SK-N-SH (cell line): ENCODE measurements around the gene GOLPH3. TPM values are rescaled to one million over a fixed set of nuclear protein-coding genes. Genes with fewer than 3 reads are reported as not detected.
A peak's percentile ranks its signal among the peaks of the same experiment; 100 is the strongest.

ENCODE experiments used
- CTCF ChIA-PET: fragments of 300-600, 350-600 bp; formaldehyde crosslinking; extraction: SDS; loops from one replicate; lab custom pipeline; 2021; lab: Yijun Ruan, JAX
- POLR2A ChIA-PET: fragments of 350-600 bp; sonication (Branson Sonifier 250); formaldehyde crosslinking; extraction: SDS; loops from one replicate; lab custom pipeline; 2020; ENCODE audit warnings: antibody characterized with exemption, inconsistent platforms; lab: Yijun Ruan, JAX
- DNase-seq: peaks from one replicate; pipeline ENCODE4 v3.0.0; 2012
- H2AFZ ChIP-seq: fragments of 200-600 bp; sonication (generic); 2 replicates; pipeline ENCODE4 v1.8.1; 2016; ENCODE audit warnings: antibody characterized with exemption, mild to moderate bottlenecking, low read depth
- H3F3A ChIP-seq: fragments of 200-600 bp; sonication (generic); replicated peaks from 2 replicates; pipeline ENCODE3; 2016; ENCODE audit warnings: antibody characterized with exemption, mild to moderate bottlenecking; ENCODE audit not compliant: insufficient read depth
- H3K27ac ChIP-seq, 2 experiments: fragments of 200-500 bp in 1 of 2; fragments of 200-600 bp in 1 of 2; sonication (Bioruptor generic) in 1 of 2; sonication (generic), shearing (Covaris generic) in 1 of 2; 2 replicates each; pipeline versions ENCODE4 v1.5.1 to v1.6.1; 2014 to 2016; ENCODE audit warnings: low read depth in 2 of 2, inconsistent platforms in 1 of 2, low read length in 1 of 2, mild to moderate bottlenecking in 1 of 2, mixed read lengths in 1 of 2
- H3K27me3 ChIP-seq: fragments of 200-600 bp; sonication (generic), shearing (Covaris generic); 2 replicates; pipeline ENCODE4 v1.6.1; 2016; ENCODE audit warnings: mixed run types; ENCODE audit not compliant: insufficient read depth
- H3K36me3 ChIP-seq, 2 experiments: fragments of 200-500 bp in 1 of 2; fragments of 200-600 bp in 1 of 2; sonication (Bioruptor generic) in 1 of 2; sonication (generic) in 1 of 2; replicated peaks in 1 of 2; 2 replicates each; pipeline versions ENCODE3 to v1.5.1; 2014 to 2016; ENCODE audit warnings: low read length in 1 of 2, mild to moderate bottlenecking in 1 of 2; ENCODE audit not compliant: insufficient read depth in 2 of 2, control insufficient read depth in 1 of 2
- H3K4me1 ChIP-seq, 2 experiments: fragments of 200-500 bp in 1 of 2; fragments of 200-600 bp in 1 of 2; sonication (Bioruptor generic) in 1 of 2; sonication (generic), shearing (Covaris generic) in 1 of 2; 2 replicates each; pipeline versions ENCODE4 v1.5.1 to v1.6.1; 2014 to 2016; ENCODE audit warnings: low read depth in 1 of 2, low read length in 1 of 2, mixed run types in 1 of 2; ENCODE audit not compliant: insufficient read depth in 2 of 2, control insufficient read depth in 1 of 2
- H3K4me2 ChIP-seq: fragments of 200-600 bp; sonication (generic), shearing (Covaris generic); 2 replicates; pipeline ENCODE4 v1.6.1; 2017; ENCODE audit warnings: mixed run types
- H3K4me3 ChIP-seq, 2 experiments: fragments of 200-500 bp in 1 of 2; fragments of 200-600 bp in 1 of 2; sonication (Bioruptor generic) in 1 of 2; sonication (generic), shearing (Covaris generic) in 1 of 2; 2 replicates each; pipeline versions ENCODE4 v1.5.1 to v1.8.1; 2014 to 2016; ENCODE audit warnings: low read depth in 2 of 2, inconsistent platforms in 1 of 2, low read length in 1 of 2, mild to moderate bottlenecking in 1 of 2, mixed read lengths in 1 of 2, moderate library complexity in 1 of 2
- H3K79me2 ChIP-seq: fragments of 200-600 bp; sonication (generic); 2 replicates; pipeline ENCODE4 v1.8.1; 2017; ENCODE audit warnings: mild to moderate bottlenecking; ENCODE audit not compliant: insufficient read depth
- H3K9ac ChIP-seq: fragments of 200-600 bp; sonication (generic); 2 replicates; pipeline ENCODE4 v1.6.1; 2017; ENCODE audit warnings: mixed run types
- H3K9me2 ChIP-seq: fragments of 200-600 bp; sonication (generic); 2 replicates; pipeline ENCODE4 v1.6.1; 2017; ENCODE audit warnings: mixed run types
- H3K9me3 ChIP-seq: fragments of 200-600 bp; sonication (generic); 2 replicates; pipeline ENCODE4 v1.6.1; 2017; ENCODE audit warnings: mixed run types, mild to moderate bottlenecking, moderate library complexity
- H4K20me1 ChIP-seq: fragments of 200-600 bp; sonication (generic); 2 replicates; pipeline ENCODE4 v1.6.1; 2017; ENCODE audit warnings: mild to moderate bottlenecking, mixed run types; ENCODE audit not compliant: insufficient read depth
- EP300 ChIP-seq, 2 experiments: IDR thresholded peaks; 2 replicates each; pipeline versions ENCODE4 v1.4.0 to v1.6.1; 2012; ENCODE audit warnings: borderline replicate concordance in 1 of 2, low read depth in 1 of 2, low read length in 1 of 2
- FOSL2 ChIP-seq: IDR thresholded peaks from 2 replicates; pipeline ENCODE4 v1.4.0; 2012; ENCODE audit warnings: low read depth, mild to moderate bottlenecking, moderate library complexity, borderline replicate concordance
- RAD21 ChIP-seq: IDR thresholded peaks from 2 replicates; pipeline ENCODE4 v1.6.1; 2012; ENCODE audit warnings: mild to moderate bottlenecking, low read length
- RCOR1 ChIP-seq: fragments of 150-350 bp; IDR thresholded peaks from 2 replicates; pipeline ENCODE4 v1.6.1; 2017; ENCODE audit warnings: antibody characterized with exemption, low read length
- RFX5 ChIP-seq: IDR thresholded peaks from 2 replicates; pipeline ENCODE4 v1.6.1; 2012; ENCODE audit warnings: mild to moderate bottlenecking, improper control_type of control experiment, low read length
- RXRA ChIP-seq: IDR thresholded peaks from 2 replicates; pipeline ENCODE4 v1.4.0; 2012; ENCODE audit warnings: low read depth, mild to moderate bottlenecking, borderline replicate concordance
- SMC3 ChIP-seq: IDR thresholded peaks from 2 replicates; pipeline ENCODE4 v1.6.1; 2012; ENCODE audit warnings: low read depth, low read length, improper control_type of control experiment
- TCF12 ChIP-seq: IDR thresholded peaks from 2 replicates; pipeline ENCODE4 v1.4.0; 2012
- YY1 ChIP-seq: IDR thresholded peaks from 2 replicates; pipeline ENCODE4 v1.4.0; 2012; ENCODE audit warnings: low read depth, mild to moderate bottlenecking
- WGBS: methylation state at CpG from one replicate; pipeline ENCODE4 v1.1.6; 2017; ENCODE audit warnings: low lambda C conversion rate; 5-methylcytosine and 5-hydroxymethylcytosine counted together
- polyA plus RNA-seq, 3 experiments: library from polyadenylated mRNA; depleted of rRNA; stranded (reverse); fragments of >200 nt; gene quantifications; 2 replicates each; pipeline ENCODE4 v1.2.3, GENCODE V29; 2012
- TF ChIP-seq, protein P1 (sequence below): fragments of 200-600 bp; sonication (generic); IDR thresholded peaks from 2 replicates; pipeline ENCODE4 v1.6.1; 2017; ENCODE audit warnings: antibody characterized with exemption, mild to moderate bottlenecking, moderate library complexity
- TF ChIP-seq, protein P2 (sequence below): IDR thresholded peaks from 2 replicates; pipeline ENCODE4 v1.4.0; 2012; ENCODE audit warnings: low read depth
- TF ChIP-seq, protein P3 (sequence below): IDR thresholded peaks from 2 replicates; pipeline ENCODE4 v1.4.0; 2012; ENCODE audit warnings: low read depth, borderline replicate concordance
- TF ChIP-seq, protein P4 (sequence below): fragments of 150-350 bp; IDR thresholded peaks from 2 replicates; pipeline ENCODE4 v1.6.1; 2016; ENCODE audit warnings: mild to moderate bottlenecking, low read depth, low read length

The GOLPH3 gene
- polyA plus RNA-seq, 1 of the 3 experiments (the other 2 are of a cell fraction), result 25.5 TPM

DNA sequence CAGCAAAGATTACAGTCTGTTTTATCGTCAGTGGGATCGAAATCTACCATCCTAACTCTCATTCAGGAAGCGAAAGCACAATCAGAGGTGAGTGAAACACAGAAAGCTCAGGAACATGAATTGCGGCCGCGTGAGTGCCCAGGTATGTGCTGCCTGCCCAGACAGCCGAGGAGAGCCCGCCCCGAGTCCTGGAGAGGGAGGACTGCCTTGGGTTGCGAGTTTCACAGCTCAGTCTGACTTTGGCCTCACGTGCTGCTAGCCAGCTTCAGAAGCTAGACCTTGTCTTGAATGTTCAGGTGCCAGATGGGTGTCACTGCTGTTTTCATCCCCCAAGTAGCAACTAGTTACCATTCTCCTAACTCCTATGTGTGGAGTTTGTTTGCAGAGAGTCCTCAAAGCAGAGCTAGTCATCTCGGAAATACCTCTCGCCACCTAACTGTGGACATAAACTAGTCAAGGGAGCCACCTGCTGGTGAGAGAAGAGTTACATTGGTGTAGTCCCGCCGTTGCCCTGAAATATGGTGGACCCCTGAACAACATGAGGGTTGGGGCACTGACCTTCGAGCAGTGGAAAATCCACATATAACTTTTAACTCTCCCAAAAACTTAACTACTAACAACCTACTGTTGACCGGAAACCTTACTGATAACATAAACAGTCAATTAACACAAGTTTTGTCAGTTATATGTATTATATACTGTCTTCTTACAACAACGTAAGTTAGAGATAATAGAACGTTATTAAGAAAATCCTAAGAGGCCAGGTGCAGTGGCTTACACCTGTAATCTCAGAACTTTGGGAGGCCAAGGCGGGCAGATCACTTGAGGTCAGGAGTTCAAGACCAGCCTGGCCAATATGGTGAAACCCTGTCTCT, 80.9 kb downstream of the GOLPH3 start:
- Histone ChIP-seq H3K79me2 (no peaks in the 10 kb centered on the region), H3K9me3 (no peaks in the 10 kb centered on the region), H3K36me3 (peaks cover 5 to 11% of the 10 kb centered on the region in 2 experiments), H4K20me1 (no peaks in the 10 kb centered on the region), H3K4me2 (no peak overlapping the region), H3K27me3 (no peaks in the 10 kb centered on the region), H2AFZ (0 out of 2 replicates have a peak overlapping the region, but pooled peaks have one; percentile 21), H3K4me3 (peak overlapping the region in 1 of 2 experiments; percentile 50; a peak in 1 of 4 replicates), H3K9me2 (no peaks in the 10 kb centered on the region), H3K9ac (no peak overlapping the region), H3K4me1 (peaks cover 0 to 4% of the 10 kb centered on the region in 2 experiments; a peak in 1 of 4 replicates), H3K27ac (no peak overlapping the region), H3F3A (peaks cover 4% of the 10 kb centered on the region)
- ChIA-PET POLR2A (no interaction called here), CTCF (interaction anchor here (0.5 to 5.0 kb wide), 55 partner anchors 9 to 561 kb away, joined by 3 to 58 read pairs (median 4); partner anchors contain the start of genes C5orf22 and DROSHA)
- TF ChIP-seq RAD21, result peak; percentile 89
- no peak for TF ChIP-seq EP300 (IDR thresholded peaks at IDR 0.05; ENCODE audit: borderline replicate concordance in 1 of 2, low read depth in 1 of 2, low read length in 1 of 2)
- TF ChIP-seq RFX5, result no peak
- TF ChIP-seq RXRA, result no peak
- TF ChIP-seq, protein P1, sequence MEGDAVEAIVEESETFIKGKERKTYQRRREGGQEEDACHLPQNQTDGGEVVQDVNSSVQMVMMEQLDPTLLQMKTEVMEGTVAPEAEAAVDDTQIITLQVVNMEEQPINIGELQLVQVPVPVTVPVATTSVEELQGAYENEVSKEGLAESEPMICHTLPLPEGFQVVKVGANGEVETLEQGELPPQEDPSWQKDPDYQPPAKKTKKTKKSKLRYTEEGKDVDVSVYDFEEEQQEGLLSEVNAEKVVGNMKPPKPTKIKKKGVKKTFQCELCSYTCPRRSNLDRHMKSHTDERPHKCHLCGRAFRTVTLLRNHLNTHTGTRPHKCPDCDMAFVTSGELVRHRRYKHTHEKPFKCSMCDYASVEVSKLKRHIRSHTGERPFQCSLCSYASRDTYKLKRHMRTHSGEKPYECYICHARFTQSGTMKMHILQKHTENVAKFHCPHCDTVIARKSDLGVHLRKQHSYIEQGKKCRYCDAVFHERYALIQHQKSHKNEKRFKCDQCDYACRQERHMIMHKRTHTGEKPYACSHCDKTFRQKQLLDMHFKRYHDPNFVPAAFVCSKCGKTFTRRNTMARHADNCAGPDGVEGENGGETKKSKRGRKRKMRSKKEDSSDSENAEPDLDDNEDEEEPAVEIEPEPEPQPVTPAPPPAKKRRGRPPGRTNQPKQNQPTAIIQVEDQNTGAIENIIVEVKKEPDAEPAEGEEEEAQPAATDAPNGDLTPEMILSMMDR, result peak; percentile 77
- peak; percentile 76 for TF ChIP-seq SMC3
- TF ChIP-seq RCOR1, result 0 out of 2 replicates have a peak, but pooled peaks have one; percentile 19
- peak; percentile 81 for DNase-seq
- 61% methylated on average over 20 of the region's 20 CpGs for WGBS

DNA sequence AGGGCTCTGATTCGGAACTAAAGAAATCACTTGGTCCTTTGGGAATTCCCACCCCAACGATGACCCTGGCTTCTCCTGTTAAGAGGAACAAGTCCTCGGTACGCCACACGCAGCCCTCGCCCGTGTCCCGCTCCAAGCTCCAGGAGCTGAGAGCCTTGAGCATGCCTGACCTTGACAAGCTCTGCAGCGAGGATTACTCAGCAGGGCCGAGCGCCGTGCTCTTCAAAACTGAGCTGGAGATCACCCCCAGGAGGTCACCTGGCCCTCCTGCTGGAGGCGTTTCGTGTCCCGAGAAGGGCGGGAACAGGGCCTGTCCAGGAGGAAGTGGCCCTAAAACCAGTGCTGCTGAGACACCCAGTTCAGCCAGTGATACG, 83.4 kb downstream of the GOLPH3 start:
- POLR2A ChIA-PET, result no interaction called here

More for the DNA sequence above, 83.4 kb downstream of the GOLPH3 start:
- Histone ChIP-seq H3K9me3 (no peaks in the 10 kb centered on the region), H3K36me3 (peaks cover 0 to 2% of the 10 kb centered on the region in 2 experiments), H3K4me2 (no peak overlapping the region), H3K79me2 (no peaks in the 10 kb centered on the region), H3F3A (peaks cover 4% of the 10 kb centered on the region), H3K27me3 (no peaks in the 10 kb centered on the region), H3K9me2 (no peaks in the 10 kb centered on the region), H2AFZ (no peak overlapping the region), H3K4me3 (no peak overlapping the region), H3K27ac (no peak overlapping the region), H3K9ac (no peak overlapping the region), H3K4me1 (no peaks in the 10 kb centered on the region; a peak in 1 of 4 replicates), H4K20me1 (no peaks in the 10 kb centered on the region)
- TF ChIP-seq, protein P2, sequence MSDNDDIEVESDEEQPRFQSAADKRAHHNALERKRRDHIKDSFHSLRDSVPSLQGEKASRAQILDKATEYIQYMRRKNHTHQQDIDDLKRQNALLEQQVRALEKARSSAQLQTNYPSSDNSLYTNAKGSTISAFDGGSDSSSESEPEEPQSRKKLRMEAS, result no peak
- TF ChIP-seq YY1 (no peak), FOSL2 (no peak), TCF12 (no peak)
- TF ChIP-seq, protein P3, sequence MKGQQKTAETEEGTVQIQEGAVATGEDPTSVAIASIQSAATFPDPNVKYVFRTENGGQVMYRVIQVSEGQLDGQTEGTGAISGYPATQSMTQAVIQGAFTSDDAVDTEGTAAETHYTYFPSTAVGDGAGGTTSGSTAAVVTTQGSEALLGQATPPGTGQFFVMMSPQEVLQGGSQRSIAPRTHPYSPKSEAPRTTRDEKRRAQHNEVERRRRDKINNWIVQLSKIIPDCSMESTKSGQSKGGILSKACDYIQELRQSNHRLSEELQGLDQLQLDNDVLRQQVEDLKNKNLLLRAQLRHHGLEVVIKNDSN, result no peak
- TF ChIP-seq, protein P4, sequence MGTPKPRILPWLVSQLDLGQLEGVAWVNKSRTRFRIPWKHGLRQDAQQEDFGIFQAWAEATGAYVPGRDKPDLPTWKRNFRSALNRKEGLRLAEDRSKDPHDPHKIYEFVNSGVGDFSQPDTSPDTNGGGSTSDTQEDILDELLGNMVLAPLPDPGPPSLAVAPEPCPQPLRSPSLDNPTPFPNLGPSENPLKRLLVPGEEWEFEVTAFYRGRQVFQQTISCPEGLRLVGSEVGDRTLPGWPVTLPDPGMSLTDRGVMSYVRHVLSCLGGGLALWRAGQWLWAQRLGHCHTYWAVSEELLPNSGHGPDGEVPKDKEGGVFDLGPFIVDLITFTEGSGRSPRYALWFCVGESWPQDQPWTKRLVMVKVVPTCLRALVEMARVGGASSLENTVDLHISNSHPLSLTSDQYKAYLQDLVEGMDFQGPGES, result no peak
- no peak for DNase-seq
- CTCF ChIA-PET, result interaction anchor here (0.7 to 1.8 kb wide), 4 partner anchors 14 to 282 kb away, joined by 3 to 14 read pairs (median 8); no protein-coding TSS in a partner anchor
- 93% methylated on average over 12 of the region's 17 CpGs for WGBS
